Endothelial cell (in vitro differentiated cells): ENCODE results near the gene DOLPP1. TPM values are rescaled to one million over a fixed set of nuclear protein-coding genes. Genes with fewer than 3 reads are reported as not detected.

Experiments used
- DNase-seq: peaks from one replicate; pipeline ENCODE4 v3.0.0; 2021; ENCODE audit warnings: low spot score
- H3K27ac Mint-ChIP-seq: one replicate; pipeline ENCODE4 v1.8.0; 2021; ENCODE audit warnings: mixed read lengths, inconsistent platforms; ENCODE audit not compliant: unreplicated experiment
- H3K27me3 Mint-ChIP-seq: one replicate; pipeline ENCODE4 v1.8.0; 2021; ENCODE audit warnings: mild to moderate bottlenecking, moderate library complexity, mixed read lengths, inconsistent platforms; ENCODE audit not compliant: unreplicated experiment
- H3K36me3 Mint-ChIP-seq: one replicate; pipeline ENCODE4 v1.8.0; 2021; ENCODE audit warnings: mild to moderate bottlenecking, low read depth, mixed read lengths, inconsistent platforms; ENCODE audit not compliant: unreplicated experiment
- H3K4me1 Mint-ChIP-seq: one replicate; pipeline ENCODE4 v1.8.0; 2021; ENCODE audit warnings: mild to moderate bottlenecking, mixed read lengths, inconsistent platforms; ENCODE audit not compliant: unreplicated experiment
- H3K4me3 Mint-ChIP-seq: one replicate; pipeline ENCODE4 v1.8.0; 2021; ENCODE audit warnings: mild to moderate bottlenecking, mixed read lengths, inconsistent platforms; ENCODE audit not compliant: unreplicated experiment
- H3K9me3 Mint-ChIP-seq: one replicate; pipeline ENCODE4 v1.8.0; 2021; ENCODE audit warnings: mixed read lengths, inconsistent platforms; ENCODE audit not compliant: unreplicated experiment
- CTCF ChIP-seq: fragments of 200-600 bp; sonication (generic); IDR thresholded peaks from one replicate; pipeline ENCODE4 v1.5.0; 2021; ENCODE audit warnings: antibody characterized with exemption; ENCODE audit not compliant: unreplicated experiment
- total RNA-seq: library from RNA; stranded (reverse); fragmentation: NEBNext Ultra II Directional; extraction: Animal tissue kit (Norgen Biotek cat#: 25700); gene quantifications from one replicate; pipeline ENCODE4 v1.2.1, GENCODE V29; 2021; ENCODE audit not compliant: unreplicated experiment

The DOLPP1 gene
- total RNA-seq, 1 donor from 2014 or later = 21.4 TPM

- Mint-ChIP-seq H3K36me3 (no peaks in the 10 kb centered on the region), H3K27me3 (peaks cover 3% of the 10 kb centered on the region), H3K9me3 (no peaks in the 10 kb centered on the region), H3K4me1 (peaks cover 12% of the 10 kb centered on the region), H3K27ac (no peak overlapping the region), H3K4me3 (no peak overlapping the region)
- no peak for DNase-seq
- no peak for TF ChIP-seq CTCF
These were observed 4.8 kb upstream of the DOLPP1 start for GRCh38 chr9:129075996-129076639.

GRCh38 chr9:129076640-129077037 is 4.3 kb upstream of the DOLPP1 start:
- Mint-ChIP-seq H3K36me3 (no peaks in the 10 kb centered on the region), H3K27ac (no peak overlapping the region), H3K9me3 (no peaks in the 10 kb centered on the region), H3K27me3 (peaks cover 3% of the 10 kb centered on the region), H3K4me3 (no peak overlapping the region), H3K4me1 (peaks cover 12% of the 10 kb centered on the region)
- no peak for TF ChIP-seq CTCF
- no peak for DNase-seq

GRCh38 chr9:129077236-129077635 is 3.7 kb upstream of the DOLPP1 start:
- H3K36me3 Mint-ChIP-seq = no peaks in the 10 kb centered on the region
- TF ChIP-seq CTCF = no peak
- H3K4me1 Mint-ChIP-seq = peaks cover 8% of the 10 kb centered on the region
- H3K9me3 Mint-ChIP-seq = no peaks in the 10 kb centered on the region
- no peak for DNase-seq
- H3K27ac Mint-ChIP-seq = peak overlapping the region; percentile 48
- peaks cover 3% of the 10 kb centered on the region for H3K27me3 Mint-ChIP-seq
- H3K4me3 Mint-ChIP-seq = no peak overlapping the region

GRCh38 chr9:129078691-129079503 is 2.0 kb upstream of the DOLPP1 start:
- H3K27ac Mint-ChIP-seq = no peak overlapping the region
- H3K36me3 Mint-ChIP-seq = peaks cover 5% of the 10 kb centered on the region
- DNase-seq = no peak
- H3K4me1 Mint-ChIP-seq = peaks cover 8% of the 10 kb centered on the region
- peak overlapping the region; percentile 62 for H3K4me3 Mint-ChIP-seq
- no peak for TF ChIP-seq CTCF
- H3K27me3 Mint-ChIP-seq = peaks cover 7% of the 10 kb centered on the region
- H3K9me3 Mint-ChIP-seq = no peaks in the 10 kb centered on the region

- DNase-seq = no peak
- TF ChIP-seq CTCF = no peak
- Mint-ChIP-seq H3K9me3 (no peaks in the 10 kb centered on the region), H3K36me3 (peaks cover 5% of the 10 kb centered on the region), H3K27ac (no peak overlapping the region), H3K27me3 (peaks cover 7% of the 10 kb centered on the region), H3K4me3 (peak overlapping the region; percentile 92), H3K4me1 (peaks cover 8% of the 10 kb centered on the region)
These were observed 1.1 kb upstream of the DOLPP1 start for GRCh38 chr9:129079829-129080228.
